HG03139 (cell line): ENCODE results near the gene RPS6KA2.

Experiments
- ATAC-seq: cut with Tn5 transposase; IDR thresholded peaks from one replicate; pipeline ENCODE4 v1.9.1; 2021; ENCODE audit not compliant: unreplicated experiment

RPS6KA2 gene

DNA sequence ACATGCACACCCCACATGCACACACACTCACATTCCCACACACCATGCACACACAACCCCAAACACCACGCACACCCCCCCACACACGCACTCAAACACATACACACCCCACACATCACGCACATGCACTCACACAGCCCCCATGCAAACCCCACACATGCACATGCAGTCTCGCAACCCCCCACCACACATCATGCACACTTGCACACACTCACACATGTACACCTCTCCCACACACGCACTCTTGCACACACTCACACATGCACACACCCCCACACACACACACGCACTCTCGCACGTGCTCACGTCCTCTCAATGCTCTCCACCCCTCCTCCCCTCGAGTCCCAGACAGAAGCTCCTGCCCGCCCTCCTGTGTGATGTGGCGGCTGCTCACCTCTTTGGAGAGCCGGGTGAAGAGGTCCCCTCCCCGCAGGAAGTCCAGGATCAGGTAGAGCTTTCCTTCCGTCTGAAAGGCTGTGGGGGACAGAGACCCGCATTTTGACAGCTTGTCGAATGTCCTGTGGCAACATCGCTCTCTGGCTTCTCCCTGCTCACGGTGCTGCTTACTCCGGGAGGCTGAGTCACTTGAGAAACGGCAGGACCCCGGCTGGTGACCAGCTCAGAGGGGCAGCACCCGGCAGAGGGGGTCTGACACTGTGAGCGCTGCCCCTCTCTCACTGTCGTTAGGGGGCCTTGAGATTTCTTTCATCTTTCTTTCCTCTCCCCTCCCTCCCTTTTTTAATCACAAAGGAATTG, 119.1 kb downstream of the RPS6KA2 start:
- ATAC-seq = no peak

DNA sequence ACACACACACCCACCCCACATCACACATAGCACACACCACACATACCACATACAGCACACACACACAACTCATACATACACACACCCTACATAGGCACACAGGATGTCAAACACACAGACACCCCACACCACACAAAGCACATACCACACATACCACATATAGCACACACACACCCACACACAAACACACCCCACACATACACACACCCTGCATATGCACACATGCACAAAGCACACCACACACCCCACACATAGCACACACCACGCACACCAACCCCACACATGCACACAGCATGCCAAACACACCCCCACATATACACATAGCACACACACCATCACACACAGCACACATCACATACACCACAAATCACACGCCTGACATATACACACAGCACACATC, 119.7 kb downstream of the RPS6KA2 start:
- no peak for ATAC-seq

DNA sequence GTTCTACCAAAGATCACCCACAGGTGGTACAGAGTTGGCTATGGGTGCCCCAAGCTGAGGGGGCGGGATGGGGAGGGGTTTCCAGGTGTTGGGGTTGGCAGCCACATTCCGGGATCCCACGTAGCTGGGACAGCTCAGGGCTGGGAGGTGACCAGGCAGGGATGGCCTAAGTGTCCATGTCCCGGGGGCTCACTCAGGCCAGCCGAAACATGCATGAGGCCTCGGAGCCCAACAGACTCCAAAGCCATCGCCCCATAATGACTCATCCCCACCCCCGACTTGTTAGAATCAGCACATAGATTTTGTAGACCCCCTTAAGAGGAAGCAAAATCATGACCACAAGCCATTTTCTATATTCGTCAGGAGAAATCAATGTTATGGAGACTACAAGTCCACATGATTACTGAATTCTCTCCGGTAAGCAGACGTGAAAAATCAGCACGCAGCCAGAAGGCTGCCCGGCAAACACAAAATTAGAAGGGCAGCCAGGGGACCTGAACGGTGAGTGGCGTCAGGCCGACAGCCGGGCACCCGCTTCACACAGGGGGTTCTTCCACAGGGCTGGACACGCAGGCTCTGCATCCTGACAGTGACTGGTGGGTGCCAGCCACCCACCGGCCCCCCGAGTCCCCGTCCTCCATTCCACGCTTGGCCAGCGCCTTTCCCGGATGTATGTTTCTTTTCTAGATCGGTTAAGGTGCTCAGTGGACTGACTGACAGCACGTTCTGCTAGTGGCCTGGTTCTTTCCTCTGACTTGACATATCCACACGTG, 121.7 kb downstream of the RPS6KA2 start:
- no peak for ATAC-seq

- no peak for ATAC-seq
Measured at GRCh38 chr6:166504100-166504499, 123.0 kb downstream of the RPS6KA2 start.

DNA sequence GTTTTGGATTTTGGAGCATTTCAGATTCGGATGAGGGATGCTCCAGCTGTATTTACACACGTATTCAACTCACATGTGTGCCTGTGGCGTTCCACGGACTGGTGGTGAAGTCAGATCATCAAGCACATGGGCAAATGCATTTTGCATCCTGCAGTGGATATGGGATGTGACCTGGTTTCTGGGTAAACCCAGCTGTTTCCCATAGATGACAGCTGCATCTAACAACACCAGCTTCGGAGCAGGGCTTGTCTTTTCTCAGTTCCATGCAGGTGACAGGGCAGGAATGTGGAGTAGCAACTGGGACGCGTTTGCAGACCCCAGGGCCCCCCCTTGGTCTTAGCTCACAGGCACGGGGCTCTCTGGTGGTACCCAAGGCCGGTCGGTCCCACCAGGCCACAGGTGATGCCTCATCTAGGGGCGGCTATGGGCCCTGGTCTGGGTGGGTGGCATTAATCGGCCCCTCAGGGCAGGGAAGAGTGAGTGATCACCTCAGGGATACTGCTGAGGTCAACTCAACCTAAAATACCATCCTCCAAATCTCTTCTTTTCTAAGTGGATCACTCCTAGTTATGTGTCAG, 123.8 kb downstream of the RPS6KA2 start:
- no peak for ATAC-seq

DNA sequence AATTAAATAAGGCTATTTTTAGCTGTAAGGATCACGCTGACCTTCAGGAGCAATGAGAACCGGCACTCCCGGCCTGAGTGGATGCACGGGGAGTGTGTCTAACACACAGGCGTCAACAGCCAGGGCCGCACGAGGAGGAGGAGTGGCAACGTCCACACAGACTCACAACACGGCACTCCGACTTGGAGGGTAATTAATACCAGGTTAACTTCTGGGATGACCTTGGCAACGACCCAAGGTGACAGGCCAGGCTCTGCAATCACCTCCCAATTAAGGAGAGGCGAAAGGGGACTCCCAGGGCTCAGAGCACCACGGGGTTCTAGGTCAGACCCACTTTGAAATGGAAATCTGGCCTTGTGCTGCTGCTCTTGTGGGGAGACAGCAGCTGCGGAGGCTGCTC, 124.6 kb downstream of the RPS6KA2 start:
- no peak for ATAC-seq

DNA sequence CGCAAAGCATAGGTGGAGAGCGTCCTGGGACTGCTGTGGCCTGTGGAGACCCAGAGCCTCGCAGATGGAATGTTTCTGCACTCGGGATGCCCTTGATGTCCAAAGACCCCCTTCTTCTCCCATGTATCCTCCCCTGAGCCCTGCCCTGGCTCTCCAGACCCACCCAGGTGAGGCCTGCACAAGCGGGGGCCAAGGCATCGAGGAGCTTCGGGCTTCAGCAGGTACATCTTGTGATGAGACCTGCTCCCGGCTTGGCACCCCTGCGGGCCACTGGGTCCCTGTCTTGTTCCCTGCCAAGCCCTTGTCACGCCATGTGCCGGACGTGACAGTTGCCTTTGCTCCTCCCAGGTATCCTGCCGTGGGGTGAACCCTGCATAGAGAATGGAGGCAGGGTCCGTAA, 125.8 kb downstream of the RPS6KA2 start:
- no peak for ATAC-seq

DNA sequence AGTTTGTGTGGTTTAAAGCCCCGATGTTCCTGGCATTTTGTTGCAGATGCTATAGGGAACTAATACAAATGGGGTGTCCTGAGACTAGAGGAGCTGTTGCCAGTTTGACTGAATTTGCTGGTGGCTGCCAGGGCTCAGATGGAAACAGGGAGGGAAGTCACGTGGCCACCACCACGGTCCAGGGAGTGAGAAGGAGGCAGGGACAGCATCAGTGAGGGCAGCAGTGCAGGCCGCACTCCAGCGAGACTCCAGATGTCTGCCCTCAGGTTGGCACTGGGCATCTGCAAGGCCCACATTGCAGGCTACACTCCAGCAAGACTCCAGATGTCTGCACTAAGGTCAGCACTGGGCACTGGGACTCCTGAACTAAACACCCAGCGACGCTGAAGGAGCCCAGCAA, 126.8 kb downstream of the RPS6KA2 start:
- ATAC-seq = no peak

DNA sequence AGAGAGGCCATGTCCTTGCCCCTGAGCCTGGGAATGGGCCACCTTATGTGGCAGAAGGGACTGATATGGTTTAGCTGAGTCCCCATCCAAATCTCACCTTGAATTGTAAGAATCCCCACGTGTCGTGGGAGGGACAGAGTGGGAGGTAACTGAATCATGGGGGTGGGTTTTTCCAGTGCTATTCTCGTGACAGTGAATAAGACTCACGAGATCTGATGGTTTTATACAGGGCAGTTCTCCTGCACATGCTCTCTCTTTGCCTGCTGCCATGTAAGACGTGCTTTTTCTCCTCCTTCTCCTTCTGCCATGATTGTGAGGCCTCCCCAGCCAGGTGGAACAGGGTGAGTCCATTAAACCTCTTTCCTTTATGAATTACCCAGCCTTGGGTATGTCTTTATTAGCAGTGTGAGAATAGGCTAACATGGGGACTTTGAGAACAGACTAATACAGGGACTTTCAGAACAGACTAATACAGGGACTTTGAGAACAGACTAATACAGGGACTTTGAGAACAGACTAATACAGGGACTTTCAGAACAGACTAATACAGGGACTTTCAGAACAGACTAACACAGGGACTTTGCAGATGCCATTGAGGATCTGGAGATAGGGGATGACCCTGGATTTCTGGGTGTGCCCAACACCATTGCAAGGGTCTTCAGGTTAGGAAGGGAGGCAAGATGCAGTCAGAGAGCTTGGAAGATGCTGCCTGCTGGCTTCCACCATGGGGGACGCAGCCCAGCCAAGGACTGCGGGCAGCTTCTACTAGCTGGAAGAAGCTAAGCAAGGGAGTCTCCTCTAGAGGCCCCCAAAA, 127.5 kb downstream of the RPS6KA2 start:
- no peak for ATAC-seq

GRCh38 chr6:166498661-166499349, 128.2 kb downstream of the RPS6KA2 start:
- no peak for ATAC-seq

GRCh38 chr6:166498228-166498627, 128.8 kb downstream of the RPS6KA2 start:
- no peak for ATAC-seq

GRCh38 chr6:166497087-166497899, 129.8 kb downstream of the RPS6KA2 start:
- ATAC-seq = no peak

DNA sequence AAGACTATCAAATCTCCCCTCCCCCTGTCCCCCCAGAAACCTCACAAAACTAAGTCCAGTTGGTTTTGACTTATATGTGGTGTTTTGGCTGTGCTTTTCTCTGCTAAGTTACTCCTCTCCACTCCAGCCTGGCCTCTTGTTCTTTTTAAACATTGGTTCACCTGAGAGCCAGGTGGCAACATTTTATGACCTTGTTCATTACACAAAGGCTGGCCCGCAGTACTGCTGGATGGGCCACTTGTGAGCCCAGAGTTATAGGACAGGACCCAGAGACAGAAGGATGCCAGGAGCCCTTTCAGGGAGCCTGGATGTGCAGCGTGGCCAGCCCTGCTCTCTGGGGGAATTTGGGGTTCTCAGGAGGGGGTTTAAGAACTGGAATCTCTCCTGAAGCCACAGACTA, 130.6 kb downstream of the RPS6KA2 start:
- ATAC-seq = no peak

DNA sequence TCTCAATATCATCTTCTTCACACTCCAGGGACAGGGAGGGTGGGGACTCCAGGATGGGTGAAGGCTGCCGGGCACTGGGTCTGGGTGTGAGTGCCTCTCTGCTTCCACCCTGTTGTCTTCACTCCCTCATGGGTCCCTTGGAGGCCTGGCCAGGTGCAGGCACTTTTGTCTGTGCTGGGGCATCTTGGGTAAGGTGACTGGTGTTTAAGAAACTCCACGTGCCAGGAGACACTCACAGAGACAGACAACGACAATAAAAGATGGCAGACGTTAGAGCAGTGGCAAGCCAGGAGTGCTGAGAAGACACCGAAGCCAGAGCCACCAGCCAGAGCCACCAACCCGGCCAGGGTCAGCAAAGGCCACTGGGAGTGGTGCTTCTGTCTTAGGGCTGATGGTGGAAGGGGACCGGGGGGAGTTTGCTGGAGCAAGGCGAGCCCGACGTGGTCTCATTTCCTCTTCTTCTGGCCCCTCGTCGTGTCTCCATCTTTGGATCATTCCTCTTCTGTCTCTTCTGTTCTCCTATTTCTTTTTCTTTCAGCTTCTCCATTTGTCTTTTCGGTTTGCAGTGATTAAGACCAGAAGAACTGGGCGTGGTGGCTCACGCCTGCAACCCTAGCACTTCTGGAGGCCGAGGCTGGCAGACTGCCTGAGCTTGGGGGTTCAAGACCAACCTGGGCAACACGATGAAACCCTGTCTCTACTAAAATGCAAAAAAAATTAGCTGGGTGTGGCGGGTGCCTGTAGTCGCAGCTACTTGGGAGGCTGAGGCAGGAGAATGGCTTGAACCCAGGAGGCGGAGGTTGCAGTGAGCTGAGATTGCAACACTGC, 131.3 kb downstream of the RPS6KA2 start:
- ATAC-seq = no peak

GRCh38 chr6:166494757-166495486, 132.1 kb downstream of the RPS6KA2 start:
- no peak for ATAC-seq

GRCh38 chr6:166494101-166494441, 133.0 kb downstream of the RPS6KA2 start:
- no peak for ATAC-seq

DNA sequence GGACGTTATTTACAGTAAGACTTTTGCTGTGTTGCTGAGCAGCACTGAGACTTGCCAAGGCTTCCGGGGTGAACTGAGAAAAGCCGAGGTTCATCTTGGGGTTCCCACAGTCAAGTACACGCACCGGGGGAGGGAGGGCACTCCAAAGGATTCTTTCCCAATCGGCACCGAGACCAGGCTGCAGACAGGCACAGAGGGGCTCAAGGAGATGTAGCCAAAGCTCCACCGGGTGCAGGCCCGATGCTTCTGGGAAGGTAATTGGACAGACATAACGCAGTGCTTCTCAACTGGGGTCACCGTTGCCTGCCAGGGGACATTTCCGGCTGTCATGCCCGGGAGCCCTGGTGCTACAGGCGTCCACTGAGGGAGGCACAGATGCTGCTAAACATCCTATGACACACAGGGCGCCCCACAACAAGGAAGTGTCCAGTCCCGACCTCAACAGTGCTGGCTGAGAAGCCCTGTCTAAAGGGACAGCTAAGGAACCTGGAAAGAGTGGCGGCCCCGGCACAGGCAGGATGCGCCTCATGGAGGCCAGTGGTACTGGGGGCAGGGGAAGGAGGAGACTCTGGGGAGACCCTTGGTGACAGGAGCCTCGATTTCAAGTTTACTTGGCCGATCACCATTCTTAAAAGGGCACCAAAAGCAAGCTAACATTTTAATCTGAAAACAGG, 133.5 kb downstream of the RPS6KA2 start:
- no peak for ATAC-seq
